ENCODE results near the gene CDHR1. TPM values are rescaled to one million over a fixed set of nuclear protein-coding genes. Genes with fewer than 3 reads are reported as not detected.

The CDHR1 gene
- total and polyA plus RNA-seq, 2 donors (not counting 1 experiment from before 2014, with no cell fraction given) = 0.05 TPM; not detected in 1

DNA sequence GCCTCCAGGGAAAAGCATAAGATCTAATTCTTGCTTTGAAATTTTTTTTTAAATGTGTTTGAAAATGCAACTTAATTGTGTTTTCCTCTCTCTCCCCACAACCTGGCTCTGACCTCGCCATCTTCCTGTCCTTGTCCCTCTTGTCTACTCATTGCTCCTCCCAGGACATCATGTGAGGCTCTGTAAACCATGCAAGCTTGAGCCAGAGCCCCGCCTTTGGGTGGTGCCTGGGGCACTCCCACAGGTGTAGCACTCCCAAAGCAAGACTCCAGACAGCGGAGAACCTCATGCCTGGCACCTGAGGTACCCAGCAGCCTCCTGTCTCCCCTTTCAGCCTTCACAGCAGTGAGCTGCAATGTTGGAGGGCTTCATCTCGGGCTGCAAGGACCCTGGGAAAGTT is 9.8 kb upstream of the CDHR1 start:
- TF ChIP-seq, protein P1, sequence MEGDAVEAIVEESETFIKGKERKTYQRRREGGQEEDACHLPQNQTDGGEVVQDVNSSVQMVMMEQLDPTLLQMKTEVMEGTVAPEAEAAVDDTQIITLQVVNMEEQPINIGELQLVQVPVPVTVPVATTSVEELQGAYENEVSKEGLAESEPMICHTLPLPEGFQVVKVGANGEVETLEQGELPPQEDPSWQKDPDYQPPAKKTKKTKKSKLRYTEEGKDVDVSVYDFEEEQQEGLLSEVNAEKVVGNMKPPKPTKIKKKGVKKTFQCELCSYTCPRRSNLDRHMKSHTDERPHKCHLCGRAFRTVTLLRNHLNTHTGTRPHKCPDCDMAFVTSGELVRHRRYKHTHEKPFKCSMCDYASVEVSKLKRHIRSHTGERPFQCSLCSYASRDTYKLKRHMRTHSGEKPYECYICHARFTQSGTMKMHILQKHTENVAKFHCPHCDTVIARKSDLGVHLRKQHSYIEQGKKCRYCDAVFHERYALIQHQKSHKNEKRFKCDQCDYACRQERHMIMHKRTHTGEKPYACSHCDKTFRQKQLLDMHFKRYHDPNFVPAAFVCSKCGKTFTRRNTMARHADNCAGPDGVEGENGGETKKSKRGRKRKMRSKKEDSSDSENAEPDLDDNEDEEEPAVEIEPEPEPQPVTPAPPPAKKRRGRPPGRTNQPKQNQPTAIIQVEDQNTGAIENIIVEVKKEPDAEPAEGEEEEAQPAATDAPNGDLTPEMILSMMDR (conservative IDR thresholded peaks at IDR 0.05 in 1 of 2, IDR thresholded peaks at IDR 0.05 in 1 of 2; ENCODE audit: low read depth in 1 of 2, low read length in 2 of 2) = no peak
- no peak for TF ChIP-seq EZH2 (IDR thresholded peaks at IDR 0.05; ENCODE audit: low read length, missing control alignments)
- no peak overlapping the region for H3K4me2 ChIP-seq (ENCODE audit: extremely low read depth, insufficient read depth, low read length)
- no peaks in the 10 kb centered on the region for H3K79me2 ChIP-seq (ENCODE audit: control insufficient read depth, insufficient read depth, low read length)
- H3K4me1 ChIP-seq (ENCODE audit: control insufficient read depth, extremely low read depth, insufficient read depth, low read length) = no peaks in the 10 kb centered on the region
- H2AFZ ChIP-seq (ENCODE audit: low read length) = no peak overlapping the region
- H3K9me3 ChIP-seq (ENCODE audit: control insufficient read depth, insufficient read depth, low read depth, low read length) = no peaks in the 10 kb centered on the region
- no peak overlapping the region for H3K4me3 ChIP-seq (replicated peaks in 1 of 4; ENCODE audit: control extremely low read depth in 1 of 4, insufficient read depth in 1 of 4, low read depth in 3 of 4, low read length in 4 of 4)
- H4K20me1 ChIP-seq (ENCODE audit: control insufficient read depth, extremely low read depth, insufficient read depth, low read length) = no peaks in the 10 kb centered on the region
- no peak overlapping the region for H3K27ac ChIP-seq (ENCODE audit: insufficient read depth, low read length)
- no peaks in the 10 kb centered on the region for H3K27me3 ChIP-seq (ENCODE audit: control insufficient read depth, insufficient read depth, low read length)
- no peak for DNase-seq (ENCODE audit: low read depth in 2 of 2)
- no peak overlapping the region for H3K9ac ChIP-seq (ENCODE audit: insufficient read depth, low read length)
- H3K36me3 ChIP-seq (ENCODE audit: control insufficient read depth, insufficient read depth, low read length) = no peaks in the 10 kb centered on the region

DNA sequence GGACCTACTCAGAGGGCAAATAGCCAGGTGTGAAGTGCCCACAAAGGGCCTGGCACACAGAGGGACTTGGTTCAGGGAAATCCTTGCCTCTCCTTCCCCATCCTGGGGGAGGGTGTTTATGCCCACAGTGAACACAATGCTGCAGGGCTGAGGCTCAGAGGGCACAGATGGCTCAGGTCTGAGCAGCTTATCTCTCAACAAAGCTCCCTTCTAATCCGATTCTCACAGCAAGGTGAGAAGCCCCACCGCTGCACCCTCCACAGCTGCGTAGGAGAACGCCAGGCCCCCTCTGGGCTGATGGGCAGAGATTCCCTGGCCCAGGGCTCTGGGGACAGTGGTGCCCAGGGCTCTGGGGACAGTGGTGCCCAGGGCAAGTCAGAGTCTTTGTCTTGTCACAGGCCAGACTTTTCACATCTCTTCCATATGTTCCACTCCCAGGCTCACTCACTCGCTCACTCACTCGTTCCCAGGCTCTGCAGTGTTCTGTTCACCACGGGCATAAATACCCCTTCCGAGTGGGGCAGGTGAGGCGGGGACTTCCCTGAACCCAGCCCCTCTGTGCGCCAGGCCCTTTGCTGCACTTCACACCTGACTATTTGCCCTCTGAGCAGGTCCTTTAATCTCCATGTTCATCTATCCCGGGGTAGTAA is 8.7 kb upstream of the CDHR1 start:
- H3K4me3 ChIP-seq (replicated peaks in 1 of 4; ENCODE audit: control extremely low read depth in 1 of 4, insufficient read depth in 1 of 4, low read depth in 3 of 4, low read length in 4 of 4) = no peak overlapping the region
- no peaks in the 10 kb centered on the region for H3K9me3 ChIP-seq (ENCODE audit: control insufficient read depth, insufficient read depth, low read depth, low read length)
- no peak overlapping the region for H3K9ac ChIP-seq (ENCODE audit: insufficient read depth, low read length)
- no peak overlapping the region for H3K27ac ChIP-seq (ENCODE audit: insufficient read depth, low read length)
- no peak for DNase-seq (ENCODE audit: low read depth in 2 of 2)
- no peaks in the 10 kb centered on the region for H3K27me3 ChIP-seq (ENCODE audit: control insufficient read depth, insufficient read depth, low read length)
- no peak overlapping the region for H3K4me2 ChIP-seq (ENCODE audit: extremely low read depth, insufficient read depth, low read length)
- TF ChIP-seq, protein P1 (conservative IDR thresholded peaks at IDR 0.05 in 1 of 2, IDR thresholded peaks at IDR 0.05 in 1 of 2; ENCODE audit: low read depth in 1 of 2, low read length in 2 of 2) = no peak
- TF ChIP-seq EZH2 (IDR thresholded peaks at IDR 0.05; ENCODE audit: low read length, missing control alignments) = no peak
- H3K79me2 ChIP-seq (ENCODE audit: control insufficient read depth, insufficient read depth, low read length) = no peaks in the 10 kb centered on the region
- no peaks in the 10 kb centered on the region for H4K20me1 ChIP-seq (ENCODE audit: control insufficient read depth, extremely low read depth, insufficient read depth, low read length)
- no peaks in the 10 kb centered on the region for H3K4me1 ChIP-seq (ENCODE audit: control insufficient read depth, extremely low read depth, insufficient read depth, low read length)
- no peaks in the 10 kb centered on the region for H3K36me3 ChIP-seq (ENCODE audit: control insufficient read depth, insufficient read depth, low read length)
- H2AFZ ChIP-seq (ENCODE audit: low read length) = no peak overlapping the region

DNA sequence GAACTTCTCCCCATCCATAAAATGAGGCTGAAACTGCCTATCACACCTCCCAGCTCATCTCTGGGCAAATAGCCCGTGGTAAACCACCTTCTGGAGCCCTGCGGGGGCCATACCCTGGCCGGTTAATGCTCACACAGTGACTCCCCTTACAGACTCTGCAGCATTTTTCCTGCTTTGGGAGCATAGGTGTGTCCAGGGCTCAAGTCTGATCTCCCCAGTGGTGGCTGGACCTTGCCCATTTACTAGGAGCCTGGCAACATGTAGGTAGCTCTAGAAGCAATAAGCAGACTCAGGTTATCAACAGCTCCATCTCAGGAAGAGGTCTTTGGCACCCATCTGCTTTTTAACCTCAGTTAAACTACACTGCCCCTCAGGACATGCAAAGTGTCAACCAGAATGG is 5.5 kb upstream of the CDHR1 start:
- no peak for DNase-seq (ENCODE audit: low read depth in 2 of 2)
- Histone ChIP-seq H3K9ac (ENCODE audit: insufficient read depth, low read length) (no peak overlapping the region), H4K20me1 (ENCODE audit: control insufficient read depth, extremely low read depth, insufficient read depth, low read length) (no peaks in the 10 kb centered on the region), H3K36me3 (ENCODE audit: control insufficient read depth, insufficient read depth, low read length) (no peaks in the 10 kb centered on the region), H3K4me1 (ENCODE audit: control insufficient read depth, extremely low read depth, insufficient read depth, low read length) (no peaks in the 10 kb centered on the region), H3K9me3 (ENCODE audit: control insufficient read depth, insufficient read depth, low read depth, low read length) (no peaks in the 10 kb centered on the region), H3K4me3 (replicated peaks in 1 of 4; ENCODE audit: control extremely low read depth in 1 of 4, insufficient read depth in 1 of 4, low read depth in 3 of 4, low read length in 4 of 4) (no peak overlapping the region), H3K79me2 (ENCODE audit: control insufficient read depth, insufficient read depth, low read length) (no peaks in the 10 kb centered on the region), H2AFZ (ENCODE audit: low read length) (no peak overlapping the region), H3K4me2 (ENCODE audit: extremely low read depth, insufficient read depth, low read length) (no peak overlapping the region), H3K27me3 (ENCODE audit: control insufficient read depth, insufficient read depth, low read length) (peaks cover 12% of the 10 kb centered on the region), H3K27ac (ENCODE audit: insufficient read depth, low read length) (no peak overlapping the region)
- TF ChIP-seq, protein P1 (conservative IDR thresholded peaks at IDR 0.05 in 1 of 2, IDR thresholded peaks at IDR 0.05 in 1 of 2; ENCODE audit: low read depth in 1 of 2, low read length in 2 of 2) = no peak
- TF ChIP-seq EZH2 (IDR thresholded peaks at IDR 0.05; ENCODE audit: low read length, missing control alignments) = no peak
